Natural killer cell (primary cell): ENCODE data around the gene NRXN3. TPM values are rescaled to one million over a fixed set of nuclear protein-coding genes. Genes with fewer than 3 reads are reported as not detected.

Experiments
- ATAC-seq, 3 donors: fragments of 150-1000 bp in 2 of 3; fragments of 200-7000 bp in 1 of 3; cut with Tn5 transposase; 1 replicate in 1 of 3; 2 replicates in 2 of 3; pipeline ENCODE4 v1.10.0; 2021; ENCODE audit warnings: mild to moderate bottlenecking in 2 of 3, moderate library complexity in 2 of 3
- DNase-seq, 2 donors: peaks; one replicate each; pipeline versions ENCODE4 v3.0.0 to v3.0.0-alpha.2; 2013 to 2021; ENCODE audit warnings: mixed read lengths in 1 of 2
- H3K27ac ChIP-seq: one replicate; pipeline ENCODE4 v1.5.1; 2013; ENCODE audit warnings: mild to moderate bottlenecking, low read length
- H3K27me3 ChIP-seq: one replicate; pipeline ENCODE4 v1.6.1; 2013; ENCODE audit warnings: low read length; ENCODE audit not compliant: control insufficient read depth, insufficient read depth
- H3K36me3 ChIP-seq: one replicate; pipeline ENCODE4 v1.6.1; 2013; ENCODE audit warnings: low read length; ENCODE audit not compliant: control insufficient read depth, insufficient read depth
- H3K4me1 ChIP-seq: one replicate; pipeline ENCODE4 v1.6.1; 2013; ENCODE audit warnings: low read length; ENCODE audit not compliant: control insufficient read depth, insufficient read depth
- H3K4me3 ChIP-seq: one replicate; pipeline ENCODE4 v1.5.1; 2013; ENCODE audit warnings: low read length
- H3K9me3 ChIP-seq: one replicate; pipeline ENCODE4 v1.6.1; 2013; ENCODE audit warnings: low read length; ENCODE audit not compliant: control insufficient read depth, insufficient read depth
- H3K27ac Mint-ChIP-seq, 2 donors: one replicate each; pipeline ENCODE4 v1.8.0; 2022; ENCODE audit warnings: mild to moderate bottlenecking in 2 of 2, mixed read lengths in 2 of 2, moderate library complexity in 1 of 2
- H3K27me3 Mint-ChIP-seq, 2 donors: one replicate each; pipeline ENCODE4 v1.8.0; 2022; ENCODE audit warnings: low read depth in 2 of 2, mixed read lengths in 2 of 2
- H3K36me3 Mint-ChIP-seq: one replicate; pipeline ENCODE4 v1.8.0; 2022; ENCODE audit warnings: mixed read lengths
- H3K4me1 Mint-ChIP-seq, 2 donors: one replicate each; pipeline ENCODE4 v1.8.0; 2022; ENCODE audit warnings: mixed read lengths in 2 of 2
- H3K4me3 Mint-ChIP-seq: one replicate; pipeline ENCODE4 v1.8.0; 2022; ENCODE audit warnings: mild to moderate bottlenecking, moderate library complexity, mixed read lengths
- H3K9me3 Mint-ChIP-seq, 2 donors: one replicate each; pipeline ENCODE4 v1.8.0; 2022; ENCODE audit warnings: mixed read lengths in 2 of 2
- WGBS: methylation state at CpG from one replicate; pipeline ENCODE4 v1.1.7; 2013; ENCODE audit warnings: missing lambda C conversion rate; ENCODE audit not compliant: insufficient coverage; 5-methylcytosine and 5-hydroxymethylcytosine counted together
- intact Hi-C: fragments of 100-400 bp; cut with micrococcal nuclease; formaldehyde crosslinking; loops from one replicate; pipeline ENCODE4 v1.14.2; 2022
- total RNA-seq, 4 donors: library from RNA; stranded (reverse); fragments of 120-200 nt in 1 of 4; gene quantifications; one replicate each; pipeline versions ENCODE4 v1.2.3 to v1.2.4, GENCODE V29; 2013 to 2022
- TF ChIP-seq, protein P1 (sequence below): fragments of 200-600 bp; IDR thresholded peaks from one replicate; pipeline ENCODE4 v1.8.0; 2022; ENCODE audit warnings: antibody characterized with exemption

NRXN3 gene
- total RNA-seq, 3 donors from 2014 or later (not counting 1 experiment from before 2014, with no cell fraction given): not detected

DNA sequence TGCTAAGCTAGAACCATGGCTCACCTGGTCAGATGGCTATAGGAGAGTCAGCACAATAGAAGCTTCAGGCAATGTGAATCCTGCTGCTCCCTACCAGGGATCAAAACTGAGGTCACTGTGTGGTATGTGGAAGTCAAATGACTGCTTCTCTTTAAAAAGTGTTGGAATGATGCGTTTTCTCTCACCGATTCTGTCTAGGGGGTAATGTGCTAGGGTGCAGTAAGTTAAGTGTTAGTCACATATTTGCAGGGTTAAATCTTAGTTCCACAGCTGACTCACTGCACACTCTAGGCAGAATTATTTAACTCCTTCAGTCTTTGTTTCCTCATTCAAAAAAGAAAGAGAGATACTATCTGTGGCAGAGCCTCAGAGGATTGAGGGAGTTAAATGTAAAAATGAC, 1344.5 kb downstream of the NRXN3 start:
- DNase-seq (no peak), ATAC-seq (no peak)
- H3K4me1 Mint-ChIP-seq: no peaks in the 10 kb centered on the region
- H3K9me3 Mint-ChIP-seq: peaks cover 0 to 12% of the 10 kb centered on the region in 2 donors
- no peak overlapping the region for H3K4me3 Mint-ChIP-seq
- H3K27me3 Mint-ChIP-seq: no peaks in the 10 kb centered on the region
- Histone ChIP-seq H3K4me3 (no peak overlapping the region), H3K36me3 (no peaks in the 10 kb centered on the region), H3K27me3 (no peaks in the 10 kb centered on the region), H3K4me1 (no peaks in the 10 kb centered on the region), H3K27ac (no peak overlapping the region), H3K9me3 (no peaks in the 10 kb centered on the region)
- intact Hi-C loops: loop anchor here (5.0 kb wide), 1 partner anchor 488 kb away; no protein-coding TSS in a partner anchor
- WGBS: 93% methylated on average over 2 of the region's 2 CpGs
- TF ChIP-seq, protein P1, sequence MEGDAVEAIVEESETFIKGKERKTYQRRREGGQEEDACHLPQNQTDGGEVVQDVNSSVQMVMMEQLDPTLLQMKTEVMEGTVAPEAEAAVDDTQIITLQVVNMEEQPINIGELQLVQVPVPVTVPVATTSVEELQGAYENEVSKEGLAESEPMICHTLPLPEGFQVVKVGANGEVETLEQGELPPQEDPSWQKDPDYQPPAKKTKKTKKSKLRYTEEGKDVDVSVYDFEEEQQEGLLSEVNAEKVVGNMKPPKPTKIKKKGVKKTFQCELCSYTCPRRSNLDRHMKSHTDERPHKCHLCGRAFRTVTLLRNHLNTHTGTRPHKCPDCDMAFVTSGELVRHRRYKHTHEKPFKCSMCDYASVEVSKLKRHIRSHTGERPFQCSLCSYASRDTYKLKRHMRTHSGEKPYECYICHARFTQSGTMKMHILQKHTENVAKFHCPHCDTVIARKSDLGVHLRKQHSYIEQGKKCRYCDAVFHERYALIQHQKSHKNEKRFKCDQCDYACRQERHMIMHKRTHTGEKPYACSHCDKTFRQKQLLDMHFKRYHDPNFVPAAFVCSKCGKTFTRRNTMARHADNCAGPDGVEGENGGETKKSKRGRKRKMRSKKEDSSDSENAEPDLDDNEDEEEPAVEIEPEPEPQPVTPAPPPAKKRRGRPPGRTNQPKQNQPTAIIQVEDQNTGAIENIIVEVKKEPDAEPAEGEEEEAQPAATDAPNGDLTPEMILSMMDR: no peak
- no peaks in the 10 kb centered on the region for H3K36me3 Mint-ChIP-seq
- no peak overlapping the region for H3K27ac Mint-ChIP-seq

DNA sequence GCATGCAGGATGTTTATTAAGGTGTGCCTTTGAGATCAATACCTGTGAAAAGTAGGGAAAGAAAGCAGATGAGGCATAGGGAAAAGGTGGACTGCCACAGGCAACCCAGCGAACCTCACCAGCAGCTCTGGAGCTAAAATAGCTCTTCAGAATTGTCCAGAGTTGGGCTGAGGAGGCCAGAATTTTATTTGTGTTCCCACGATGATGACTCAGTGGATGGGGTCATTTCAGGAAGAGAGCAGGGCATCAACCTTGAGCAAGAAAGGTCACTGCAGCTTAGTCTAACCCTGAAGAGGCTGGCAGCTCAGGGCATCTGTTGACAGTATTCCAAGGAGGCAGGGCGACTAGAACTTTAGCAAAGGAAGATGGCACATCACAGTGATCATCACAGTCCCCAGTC, 1345.0 kb downstream of the NRXN3 start:
- 72% methylated on average over 3 of the region's 3 CpGs for WGBS
- Histone ChIP-seq H3K4me1 (no peaks in the 10 kb centered on the region), H3K9me3 (no peaks in the 10 kb centered on the region), H3K27ac (no peak overlapping the region), H3K36me3 (no peaks in the 10 kb centered on the region), H3K4me3 (no peak overlapping the region), H3K27me3 (no peaks in the 10 kb centered on the region)
- no peak overlapping the region for H3K4me3 Mint-ChIP-seq
- DNase-seq: no peak
- H3K36me3 Mint-ChIP-seq: no peaks in the 10 kb centered on the region
- H3K9me3 Mint-ChIP-seq: peaks cover 0 to 11% of the 10 kb centered on the region in 2 donors
- no peak overlapping the region for H3K27ac Mint-ChIP-seq
- H3K27me3 Mint-ChIP-seq: no peaks in the 10 kb centered on the region
- TF ChIP-seq, protein P1: no peak
- H3K4me1 Mint-ChIP-seq: no peaks in the 10 kb centered on the region
- intact Hi-C loops: loop anchor here (5.0 kb wide), 1 partner anchor 487 kb away; no protein-coding TSS in a partner anchor
- ATAC-seq: no peak

DNA sequence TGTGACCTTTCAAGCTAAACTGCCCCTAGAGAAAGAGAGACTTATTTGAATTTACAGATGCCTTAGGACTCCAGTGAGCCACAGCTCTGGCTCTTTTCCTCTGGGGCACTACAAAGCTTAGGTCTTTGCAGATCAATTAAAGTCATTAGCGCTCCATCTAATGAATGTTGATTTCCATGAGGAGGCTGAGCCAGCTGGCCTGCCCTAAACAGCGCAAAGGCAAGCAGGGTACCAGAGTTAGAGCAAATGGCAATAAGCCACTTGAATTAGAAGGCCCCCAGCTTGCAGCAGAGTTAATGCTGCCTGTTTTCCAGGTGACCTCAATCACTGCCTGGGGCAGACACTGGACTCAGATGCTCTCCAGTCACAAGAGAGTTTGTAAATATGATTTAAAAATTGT, 1345.8 kb downstream of the NRXN3 start:
- Histone ChIP-seq H3K4me1 (no peaks in the 10 kb centered on the region), H3K36me3 (no peaks in the 10 kb centered on the region), H3K27me3 (no peaks in the 10 kb centered on the region), H3K27ac (no peak overlapping the region), H3K4me3 (no peak overlapping the region), H3K9me3 (no peaks in the 10 kb centered on the region)
- H3K4me1 Mint-ChIP-seq: no peaks in the 10 kb centered on the region
- TF ChIP-seq, protein P1: no peak
- no peak for DNase-seq
- no peaks in the 10 kb centered on the region for H3K27me3 Mint-ChIP-seq
- no peaks in the 10 kb centered on the region for H3K36me3 Mint-ChIP-seq
- no peak for ATAC-seq
- intact Hi-C loops: loop anchor here (5.0 kb wide), 1 partner anchor 486 kb away; no protein-coding TSS in a partner anchor
- no peak overlapping the region for H3K4me3 Mint-ChIP-seq
- 81% methylated on average over 2 of the region's 2 CpGs for WGBS
- no peak overlapping the region for H3K27ac Mint-ChIP-seq
- H3K9me3 Mint-ChIP-seq: peaks cover 4 to 13% of the 10 kb centered on the region in 2 donors

DNA sequence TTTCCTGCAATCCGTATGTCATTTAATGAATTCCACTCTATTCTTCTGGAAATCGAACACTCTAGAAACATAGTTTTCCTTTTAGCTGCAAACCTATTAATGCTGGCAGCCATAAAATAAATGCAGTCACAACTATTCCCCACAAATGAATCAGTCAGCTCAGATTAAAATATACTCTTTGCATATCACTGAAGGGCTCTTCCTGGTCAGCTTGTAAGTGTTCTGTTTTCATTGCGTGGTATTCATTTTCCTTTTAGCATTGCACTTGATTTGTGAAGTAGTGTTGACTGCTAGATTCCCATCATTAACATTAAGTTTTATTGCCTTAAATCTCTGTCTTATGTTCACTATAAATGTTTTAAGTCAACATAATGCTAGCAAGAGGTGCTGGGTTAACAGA, 1355.2 kb downstream of the NRXN3 start:
- no peak overlapping the region for H3K27ac ChIP-seq
- Mint-ChIP-seq H3K4me1 (no peaks in the 10 kb centered on the region), H3K36me3 (peaks cover 9% of the 10 kb centered on the region), H3K9me3 (peaks cover 14 to 17% of the 10 kb centered on the region in 2 donors), H3K4me3 (no peak overlapping the region), H3K27me3 (no peaks in the 10 kb centered on the region), H3K27ac (no peak overlapping the region)
- TF ChIP-seq, protein P1: no peak
- DNase-seq: no peak
- no peaks in the 10 kb centered on the region for H3K36me3 ChIP-seq
- WGBS: 95% methylated on average over 2 of the region's 3 CpGs
- intact Hi-C loops: no loop called here
- H3K27me3 ChIP-seq: no peaks in the 10 kb centered on the region
- H3K4me1 ChIP-seq: no peaks in the 10 kb centered on the region
- no peaks in the 10 kb centered on the region for H3K9me3 ChIP-seq
- no peak for ATAC-seq
- no peak overlapping the region for H3K4me3 ChIP-seq
